HG02610 (cell line): ENCODE data around the gene STIM2.
"Not testable (repeated sequence)": the region's sequence is repeated elsewhere in the genome, so short reads cannot be mapped to it uniquely, and the experiment has no call there.

Source experiments
- ATAC-seq: cut with Tn5 transposase; IDR thresholded peaks from one replicate; pipeline ENCODE4 v1.9.1; 2021; ENCODE audit warnings: mild to moderate bottlenecking, moderate library complexity; ENCODE audit not compliant: unreplicated experiment

Gene STIM2

DNA sequence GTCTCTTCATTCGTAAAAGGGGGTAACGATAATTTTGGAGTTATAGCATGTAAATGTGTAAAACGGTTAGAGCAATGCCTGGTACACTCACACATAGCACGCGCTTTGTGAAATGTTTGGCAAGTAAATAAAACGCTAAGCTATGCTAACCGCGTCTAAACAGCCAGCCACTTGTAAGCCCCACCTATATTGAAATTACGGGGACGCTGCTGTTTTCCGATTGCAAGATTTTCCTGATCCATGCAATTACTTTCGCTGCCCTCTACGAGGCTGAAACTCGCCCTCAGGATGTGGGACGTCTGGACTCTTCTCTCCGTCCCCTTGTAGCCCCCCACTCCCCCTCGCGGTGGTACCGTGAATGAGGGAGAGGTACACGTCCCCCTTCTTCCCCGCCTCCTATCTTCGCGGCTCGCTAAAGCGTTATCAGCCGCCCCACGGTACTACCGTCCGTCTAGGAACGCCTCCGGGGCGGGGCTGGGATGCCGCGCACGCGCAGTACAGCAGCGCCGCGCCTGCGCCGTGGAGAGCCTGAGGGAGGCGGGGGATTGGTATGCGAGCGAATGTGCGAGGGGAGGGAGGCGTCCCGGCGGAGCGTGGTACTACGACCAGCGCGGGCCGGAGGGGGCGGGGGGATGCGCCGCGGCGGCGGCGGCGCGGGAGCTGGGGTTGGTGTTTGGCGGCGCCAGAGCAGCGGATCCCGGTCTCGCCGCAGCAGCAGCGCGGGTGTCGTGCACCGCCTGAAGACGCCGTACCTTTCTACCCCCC lies at the start of gene STIM2:
Gene STIM2 (plus strand): TSS at position 685 of the 765 bp plus-strand sequence.
- ATAC-seq, result peak; percentile 62

- not testable (repeated sequence) for ATAC-seq
These were observed 49.1 kb upstream of the STIM2 start for GRCh38 chr4:26811571-26811970.

DNA sequence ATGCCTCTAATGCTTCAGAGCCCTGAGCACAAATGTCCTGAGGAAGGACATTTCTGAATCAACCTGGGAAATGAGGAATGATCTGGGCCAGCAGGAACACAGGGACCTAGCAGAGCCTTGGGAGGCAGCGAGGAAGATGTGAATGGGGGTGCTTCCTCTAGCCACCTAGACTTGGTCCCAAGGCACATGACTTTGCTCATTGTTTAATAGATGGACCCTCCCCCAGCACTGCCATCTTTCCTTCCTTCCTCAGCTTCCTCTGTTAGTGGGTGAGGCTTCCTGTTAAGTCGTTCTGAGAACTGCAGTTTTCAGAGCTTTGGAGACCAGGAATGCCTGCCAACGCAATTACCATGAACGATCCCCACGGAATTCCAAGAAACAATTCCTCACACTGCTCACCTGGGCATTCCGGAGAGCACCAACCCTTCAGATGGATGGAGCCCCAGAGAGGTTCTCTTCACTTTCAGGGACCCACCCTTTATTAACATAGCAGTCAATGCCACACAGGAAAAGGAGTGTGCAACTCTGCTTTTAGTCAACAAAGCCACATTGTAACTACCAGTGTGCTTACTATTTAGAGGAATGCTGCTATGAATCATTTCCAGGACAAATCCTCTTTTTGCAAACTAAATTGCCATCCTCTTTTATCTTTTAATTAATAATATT lies 48.5 kb upstream of the STIM2 start:
- ATAC-seq, result no peak

DNA sequence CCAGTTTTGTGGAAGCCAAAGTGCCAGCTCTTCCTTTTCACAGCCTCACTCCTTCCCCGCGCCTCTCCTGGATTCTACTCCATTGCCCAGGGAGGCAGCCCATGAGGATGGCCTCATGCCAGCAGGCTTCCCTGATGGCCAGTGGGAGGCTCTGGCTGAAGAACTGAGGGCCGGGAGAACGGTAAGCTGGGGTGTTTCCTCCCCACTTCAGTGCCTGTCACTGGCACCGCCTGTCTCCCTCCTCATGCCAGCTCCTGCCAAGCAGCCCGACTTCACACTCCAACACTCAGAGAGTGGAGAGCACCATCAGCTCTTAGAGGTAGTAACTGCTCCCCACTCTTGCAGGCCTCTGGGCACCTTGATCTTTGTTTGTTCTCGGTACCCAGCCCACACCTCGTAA lies 46.9 kb upstream of the STIM2 start:
- ATAC-seq, result no peak

DNA sequence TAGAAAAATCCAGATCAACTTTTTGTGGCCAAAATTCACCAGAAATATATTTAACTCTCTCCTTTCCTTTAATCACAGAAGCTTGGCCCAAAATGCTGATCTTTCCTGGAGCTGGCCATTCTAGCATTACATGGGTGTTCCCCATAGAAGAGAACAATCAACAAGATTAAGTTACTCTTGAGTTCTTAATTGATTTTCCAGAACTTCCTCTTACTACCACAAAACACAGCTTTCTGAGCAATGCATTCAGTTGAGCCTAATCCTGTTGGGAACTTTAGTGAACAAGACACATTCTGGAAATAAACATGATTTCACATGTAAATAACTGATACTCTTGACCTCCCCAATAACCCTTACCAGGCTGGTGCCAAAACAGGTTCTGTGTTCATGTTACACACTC lies 45.4 kb upstream of the STIM2 start:
- ATAC-seq, result no peak

DNA sequence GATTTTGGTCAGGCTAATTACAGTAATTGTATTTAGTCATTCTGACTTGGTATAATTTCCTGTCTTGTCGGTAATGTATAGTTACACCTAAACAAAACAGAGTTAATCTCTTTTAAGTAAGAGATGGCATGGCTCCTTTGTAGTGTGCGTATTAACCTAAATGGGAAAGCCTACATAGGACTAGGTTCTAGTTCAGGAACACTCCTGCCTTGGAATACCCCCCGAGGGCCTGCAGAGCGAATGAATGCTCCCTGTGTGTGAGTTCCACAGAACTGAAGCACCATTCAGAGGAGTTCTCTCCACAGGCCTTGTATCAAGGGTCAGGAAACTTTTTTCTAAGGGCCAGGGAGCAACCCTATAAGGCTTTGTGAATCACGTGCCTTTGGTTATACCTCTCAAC lies 44.9 kb upstream of the STIM2 start:
- no peak for ATAC-seq

DNA sequence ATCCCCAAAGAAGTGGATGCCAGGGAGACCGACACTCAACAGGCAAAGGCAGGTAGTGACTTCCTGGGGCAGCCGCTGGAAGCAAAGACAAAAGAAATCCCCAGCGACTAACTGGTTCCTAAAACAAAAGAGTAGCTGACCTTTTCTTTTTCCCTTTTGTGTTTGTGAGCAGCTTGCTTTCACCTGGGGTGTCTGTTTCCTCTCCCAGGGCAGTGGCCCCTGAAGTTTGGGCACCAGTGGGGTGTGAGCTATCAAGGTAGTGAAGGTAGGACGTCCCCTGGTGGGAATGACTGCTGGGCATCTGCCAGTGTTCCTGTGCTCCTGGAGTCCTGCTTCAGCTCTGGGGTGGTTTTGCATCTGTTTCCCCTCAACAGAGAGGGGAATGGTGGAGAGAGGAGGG lies 41.6 kb upstream of the STIM2 start:
- no peak for ATAC-seq

DNA sequence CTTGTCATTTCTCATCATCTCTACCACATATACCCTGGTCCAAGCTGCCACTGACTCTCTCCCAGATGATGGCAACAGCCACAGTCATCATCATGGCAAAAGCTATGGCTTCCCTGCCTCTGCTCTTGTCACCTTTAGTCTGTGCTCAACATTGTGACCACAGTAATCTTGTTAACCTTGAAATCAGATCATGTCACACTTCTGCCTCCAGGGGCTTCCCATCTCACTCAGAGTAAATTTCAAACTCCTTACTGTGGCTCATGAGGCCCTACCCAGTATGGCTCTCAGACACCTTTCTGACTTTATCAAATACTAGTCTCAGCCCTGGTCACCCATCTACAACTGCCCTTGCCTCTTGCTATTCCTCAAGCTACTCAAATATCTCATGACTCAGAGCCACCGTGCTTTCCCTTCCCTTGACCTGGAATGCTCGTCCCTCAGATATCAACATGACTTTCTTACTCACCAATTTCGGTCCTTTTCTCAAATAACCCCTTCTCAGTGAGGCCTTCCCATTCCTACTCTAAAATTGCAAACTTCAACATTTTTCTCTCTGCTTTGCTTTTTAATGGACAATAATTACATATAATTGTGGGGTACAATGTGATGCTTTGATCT lies 41.1 kb upstream of the STIM2 start:
- peak; percentile 46 for ATAC-seq

GRCh38 chr4:26820346-26820745 lies 40.3 kb upstream of the STIM2 start:
- no peak for ATAC-seq

GRCh38 chr4:26821031-26821430 lies 39.6 kb upstream of the STIM2 start:
- ATAC-seq, result no peak

DNA sequence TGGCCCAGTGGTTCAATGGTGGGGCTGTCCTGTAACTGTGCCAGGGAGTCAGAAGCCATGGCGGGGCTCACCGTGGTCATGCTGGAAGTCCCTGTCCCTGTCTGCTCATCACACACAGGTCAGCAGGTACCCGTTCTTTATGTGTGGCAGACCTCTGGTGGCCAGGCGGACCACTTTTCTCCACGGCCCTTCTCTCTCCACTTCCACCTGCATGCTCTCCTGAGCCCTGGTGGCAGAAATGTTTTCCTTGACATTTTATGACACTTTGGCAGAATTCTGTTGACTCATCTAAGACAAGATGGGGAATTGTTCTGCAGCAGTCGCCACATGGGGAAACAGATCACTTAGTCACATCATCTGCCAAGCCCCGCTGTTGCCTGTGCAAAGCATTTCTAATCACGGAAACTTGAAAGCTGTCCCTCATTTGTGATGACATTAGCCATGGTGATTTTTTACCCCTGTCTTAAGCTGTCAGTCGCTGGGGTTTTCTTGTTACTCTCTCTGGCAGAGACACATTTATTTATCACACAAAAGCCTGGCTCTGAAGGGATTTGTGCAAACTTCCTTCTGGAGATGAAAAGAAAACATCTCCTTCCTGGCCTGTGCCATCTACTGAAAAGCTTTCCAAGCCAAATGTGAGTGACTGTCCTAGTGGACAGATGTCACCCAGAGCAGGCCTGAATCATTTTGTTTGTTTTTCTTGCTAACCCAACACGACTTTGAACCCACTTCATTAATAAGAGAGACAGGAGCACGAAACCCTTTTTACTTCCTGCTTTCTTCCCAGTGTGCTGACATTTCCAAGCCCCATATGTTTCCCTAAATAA lies 38.8 kb upstream of the STIM2 start:
- ATAC-seq, result peak; percentile 20

GRCh38 chr4:26822546-26822945 lies 38.1 kb upstream of the STIM2 start:
- peak; percentile 65 for ATAC-seq

- not testable (repeated sequence) for ATAC-seq
These were observed 37.7 kb upstream of the STIM2 start for GRCh38 chr4:26822974-26823373.

GRCh38 chr4:26823583-26823982 lies 37.1 kb upstream of the STIM2 start:
- no peak for ATAC-seq

DNA sequence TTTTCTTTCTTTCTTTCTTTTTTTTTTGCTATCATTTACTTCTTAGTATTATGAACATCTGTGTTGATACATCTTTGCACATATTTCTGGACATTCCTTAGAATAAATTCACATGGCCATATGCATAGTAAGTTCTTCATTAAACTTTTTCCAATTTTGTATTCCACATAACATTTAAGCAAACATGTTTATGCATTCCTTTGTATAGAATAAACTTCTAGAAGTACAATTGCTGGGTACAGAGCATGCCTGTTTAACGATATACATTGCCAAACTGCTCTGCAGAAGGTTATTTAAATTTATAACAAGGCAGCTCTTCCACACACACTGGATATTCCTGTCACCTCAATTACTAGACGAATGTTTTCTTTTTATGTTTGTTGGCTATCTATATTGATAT lies 36.0 kb upstream of the STIM2 start:
- ATAC-seq, result no peak

- peak; percentile 77 for ATAC-seq
These were observed 33.9 kb upstream of the STIM2 start for GRCh38 chr4:26826721-26827120.

- not testable (repeated sequence) for ATAC-seq
These were observed 33.3 kb upstream of the STIM2 start for GRCh38 chr4:26827336-26827735.

GRCh38 chr4:26827798-26828197 lies 32.8 kb upstream of the STIM2 start:
- no peak for ATAC-seq

DNA sequence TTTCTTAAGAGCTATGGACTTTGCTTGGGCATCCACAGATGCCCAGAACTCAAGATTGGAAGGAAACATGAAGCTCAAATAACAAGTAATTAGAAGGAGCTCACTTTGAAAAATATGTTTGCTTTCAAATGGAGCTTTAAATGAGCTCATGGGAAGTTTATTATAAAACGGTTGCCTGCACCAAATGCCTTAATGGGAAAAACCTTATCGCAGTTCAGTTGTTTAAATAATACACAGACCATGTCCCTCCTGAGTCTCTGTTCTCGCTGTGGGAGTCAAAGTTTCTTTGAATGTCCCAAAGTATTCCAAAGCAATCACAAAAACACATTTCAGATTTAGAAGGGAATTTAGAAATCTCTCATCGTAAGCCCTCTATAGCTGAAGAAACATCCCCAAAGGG lies 31.6 kb upstream of the STIM2 start:
- ATAC-seq, result no peak

GRCh38 chr4:26830033-26830432 lies 30.6 kb upstream of the STIM2 start:
- no peak for ATAC-seq

DNA sequence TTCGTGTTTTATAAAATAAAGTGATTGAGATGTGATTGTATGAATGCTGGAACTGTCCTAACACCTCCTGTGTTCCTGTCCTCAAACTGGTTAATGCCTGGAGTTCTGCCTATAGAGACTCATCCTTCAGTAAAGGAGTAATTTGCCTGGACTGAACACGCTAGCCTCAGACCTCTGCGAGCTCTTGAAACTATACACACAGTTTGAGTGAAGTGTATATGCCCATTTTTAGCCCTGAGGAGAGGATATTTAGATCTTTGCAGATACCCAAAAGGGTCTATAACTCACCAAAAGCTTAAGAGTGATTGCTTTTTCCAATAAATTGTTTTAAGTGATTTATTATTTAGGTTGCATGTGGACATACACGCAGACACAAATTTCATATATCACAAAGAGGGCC lies 29.9 kb upstream of the STIM2 start:
- ATAC-seq, result no peak
